Fibroblast of skin of back (primary cell): Measurements from ENCODE around the gene INHA.

Source experiments
- DNase-seq: peaks from one replicate; pipeline ENCODE4 v3.0.0-alpha.2; 2013

The INHA gene

GRCh38 chr2:219612577-219613286 lies 40.6 kb downstream of the INHA start:
- DNase-seq, result no peak

GRCh38 chr2:219613461-219614070 lies 41.5 kb downstream of the INHA start:
- DNase-seq, result no peak

- DNase-seq, result no peak
Measured at GRCh38 chr2:219614076-219614860, 42.2 kb downstream of the INHA start.

- DNase-seq, result no peak
Measured at GRCh38 chr2:219615036-219615435, 42.9 kb downstream of the INHA start.

- no peak for DNase-seq
Measured at GRCh38 chr2:219615894-219616293, 43.8 kb downstream of the INHA start.

- DNase-seq, result no peak
Measured at GRCh38 chr2:219616550-219616949, 44.4 kb downstream of the INHA start.

- DNase-seq, result no peak
Measured at GRCh38 chr2:219618733-219619122, 46.6 kb downstream of the INHA start.

- DNase-seq, result no peak
Measured at GRCh38 chr2:219619235-219619634, 47.1 kb downstream of the INHA start.

GRCh38 chr2:219620546-219620945 lies 48.4 kb downstream of the INHA start:
- DNase-seq, result no peak

- DNase-seq, result no peak
Measured at GRCh38 chr2:219621935-219622334, 49.8 kb downstream of the INHA start.

GRCh38 chr2:219622472-219622871 lies 50.4 kb downstream of the INHA start:
- no peak for DNase-seq

GRCh38 chr2:219624565-219624964 lies 52.5 kb downstream of the INHA start:
- no peak for DNase-seq

GRCh38 chr2:219625179-219625578 lies 53.1 kb downstream of the INHA start:
- no peak for DNase-seq
